Lower leg skin (tissue), 4 donors: Measurements from ENCODE around the gene DIAPH1. TPM values are rescaled to one million over a fixed set of nuclear protein-coding genes. Genes with fewer than 3 reads are reported as not detected.

Experiments used
- DNase-seq, 2 donors: peaks; one replicate each; pipeline ENCODE4 v3.0.0-alpha.2; 2019; ENCODE audit warnings: low spot score in 2 of 2
- H3K4me3 ChIP-seq: fragments of 200-600 bp; sonication (generic); 2 replicates; pipeline ENCODE4 v1.5.1; 2017; ENCODE audit warnings: mild to moderate bottlenecking, low read depth; ENCODE audit not compliant: poor library complexity, severe bottlenecking
- CTCF ChIP-seq, 3 donors: fragments of 450-650 bp; IDR thresholded peaks; one replicate each; pipeline ENCODE4 v1.5.1; 2016; ENCODE audit warnings: antibody characterized with exemption in 3 of 3, mild to moderate bottlenecking in 3 of 3, moderate library complexity in 2 of 3
- POLR2A ChIP-seq, 2 donors: fragments of 450-650 bp; IDR thresholded peaks; one replicate each; pipeline ENCODE4 v1.6.1; 2016 to 2017; ENCODE audit warnings: antibody characterized with exemption in 2 of 2, mild to moderate bottlenecking in 1 of 2, moderate library complexity in 1 of 2
- WGBS, 2 donors: methylation state at CpG; one replicate each; pipeline ENCODE4 v1.1.5; 2018; 5-methylcytosine and 5-hydroxymethylcytosine counted together
- intact Hi-C: fragments of 100-400 bp; cut with DNase I; formaldehyde crosslinking; loops from one replicate; pipeline ENCODE4 v1.15.0; 2023; ENCODE audit warnings: low total_unique reads
- total RNA-seq, 4 donors: library from RNA; depleted of rRNA; stranded (reverse); fragments of >200 nt; gene quantifications; one replicate each; pipeline ENCODE4 v1.1.0, GENCODE V29; 2016

The DIAPH1 gene
- total RNA-seq, 4 donors from 2014 or later = 64.9 to 101 (median 88.7) TPM

- no peak for DNase-seq
- TF ChIP-seq CTCF (IDR thresholded peaks at IDR 0.05) (no peak), POLR2A (IDR thresholded peaks at IDR 0.05) (no peak)
- 85 to 86% methylated on average over 3 of the region's 3 CpGs for WGBS, 2 donors
- no peak overlapping the region for H3K4me3 ChIP-seq
- intact Hi-C loops = loop anchor here (5.0 kb wide), 1 partner anchor 43 kb away; the partner anchor contains the start of gene PCDHGC3
Observed at GRCh38 chr5:141519605-141520565, 98.9 kb downstream of the DIAPH1 start.

- TF ChIP-seq POLR2A (IDR thresholded peaks at IDR 0.05) (no peak), CTCF (IDR thresholded peaks at IDR 0.05) (no peak)
- intact Hi-C loops = no loop called here
- DNase-seq = no peak
- whole genome bisulfite sequencing, 2 donors = 91 to 94% methylated on average over 1 of the region's 1 CpG
- no peak overlapping the region for H3K4me3 ChIP-seq
Observed at GRCh38 chr5:141518618-141519015, 100.2 kb downstream of the DIAPH1 start.

- DNase-seq = no peak
- TF ChIP-seq POLR2A (IDR thresholded peaks at IDR 0.05) (no peak), CTCF (IDR thresholded peaks at IDR 0.05) (no peak)
- intact Hi-C loops = no loop called here
- 89 to 91% methylated on average over 11 of the region's 11 CpGs for WGBS, 2 donors
- no peak overlapping the region for H3K4me3 ChIP-seq
Observed at GRCh38 chr5:141517880-141518617, 100.8 kb downstream of the DIAPH1 start.

- peak in 1 of 2 donors; percentile 40 for DNase-seq
- 86 to 87% methylated on average over 8 of the region's 8 CpGs for WGBS, 2 donors
- intact Hi-C loops = no loop called here
- TF ChIP-seq POLR2A (IDR thresholded peaks at IDR 0.05) = no peak
- no peak for TF ChIP-seq CTCF (IDR thresholded peaks at IDR 0.05)
- H3K4me3 ChIP-seq = no peak overlapping the region
Observed at GRCh38 chr5:141517312-141517711, 101.5 kb downstream of the DIAPH1 start.

GRCh38 chr5:141516672-141517025 is 102.2 kb downstream of the DIAPH1 start:
- H3K4me3 ChIP-seq = no peak overlapping the region
- DNase-seq = peak in 1 of 2 donors; percentile 90
- intact Hi-C loops = no loop called here
- 74 to 76% methylated on average over 8 of the region's 8 CpGs for WGBS, 2 donors
- TF ChIP-seq POLR2A (IDR thresholded peaks at IDR 0.05) (no peak), CTCF (IDR thresholded peaks at IDR 0.05) (no peak)
